HG03571 (cell line): ENCODE measurements around the gene ACOX1.

Experiments
- ATAC-seq: cut with Tn5 transposase; IDR thresholded peaks from one replicate; pipeline ENCODE4 v1.9.1; 2021; ENCODE audit not compliant: unreplicated experiment

The ACOX1 gene

GRCh38 chr17:75978938-75979704 is at the start of gene ACOX1, which contains the start of gene TEN1:
ACOX1 (minus strand) TSS chr17:75979166; CDS start chr17:75979073, 93 bp downstream.
TEN1 (plus strand) TSS chr17:75979240; CDS start chr17:75986193, 6,953 bp downstream.
- ATAC-seq = peak; percentile 83

DNA sequence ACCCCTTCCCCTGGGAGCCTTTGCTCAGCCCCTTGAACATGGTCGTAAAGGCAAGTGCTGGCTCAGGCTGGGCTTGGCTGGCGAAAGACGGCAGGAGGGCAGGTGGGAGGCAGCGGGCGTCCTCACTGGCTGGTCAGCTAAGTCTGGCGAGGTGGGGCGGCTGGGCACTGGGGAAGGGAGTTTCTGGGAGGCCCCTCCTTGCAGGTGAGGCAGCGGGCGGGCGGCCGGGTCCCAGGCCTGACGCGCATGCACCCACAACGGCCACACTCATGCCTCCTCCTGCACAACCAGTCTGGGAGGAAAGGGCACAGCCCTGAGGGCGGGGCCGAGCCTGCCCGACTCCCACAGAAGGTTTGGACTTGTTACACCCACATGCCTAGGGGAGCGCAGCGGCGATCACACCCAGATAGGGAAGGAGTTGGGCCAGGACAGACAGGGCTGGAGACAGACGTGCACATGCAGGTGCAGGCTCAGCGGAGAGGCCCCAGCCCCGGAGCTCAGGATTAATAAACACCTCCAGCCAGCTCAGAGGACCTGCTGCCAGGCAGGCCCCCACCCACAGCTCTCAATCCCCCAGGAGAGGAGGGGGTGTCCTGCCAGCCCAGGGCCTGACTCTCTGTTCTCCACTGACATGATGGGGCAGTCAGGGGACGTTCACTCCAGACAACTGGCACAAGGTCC is 48.3 kb upstream of the ACOX1 start, which contains the start of gene EVPL:
EVPL (minus strand) TSS at position 148 of the 681 bp plus-strand sequence; CDS start at position 40, 108 bp downstream.
- no peak for ATAC-seq

- ATAC-seq = no peak
Observed at GRCh38 chr17:76026714-76027158, 47.8 kb upstream of the ACOX1 start.

DNA sequence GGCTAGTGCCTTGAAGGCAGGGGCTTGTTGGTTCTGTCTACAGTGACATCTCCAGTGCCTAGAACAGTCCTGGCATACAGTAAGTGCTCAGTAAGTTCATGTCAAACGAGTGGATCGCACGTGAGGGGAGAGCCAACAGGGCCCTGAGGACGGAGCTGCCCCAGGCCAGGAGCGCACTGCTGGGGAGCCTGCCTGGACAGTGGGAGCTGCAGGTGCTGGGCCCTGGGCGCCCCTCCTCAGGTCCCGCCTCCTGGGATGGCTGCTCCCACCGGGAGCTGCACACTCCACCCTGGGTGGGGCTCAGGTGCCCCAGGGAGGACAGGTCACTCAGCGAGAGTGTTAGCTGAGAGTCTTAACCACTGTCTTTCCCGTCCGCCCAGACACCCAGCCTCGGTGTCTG is 46.3 kb upstream of the ACOX1 start:
- no peak for ATAC-seq

DNA sequence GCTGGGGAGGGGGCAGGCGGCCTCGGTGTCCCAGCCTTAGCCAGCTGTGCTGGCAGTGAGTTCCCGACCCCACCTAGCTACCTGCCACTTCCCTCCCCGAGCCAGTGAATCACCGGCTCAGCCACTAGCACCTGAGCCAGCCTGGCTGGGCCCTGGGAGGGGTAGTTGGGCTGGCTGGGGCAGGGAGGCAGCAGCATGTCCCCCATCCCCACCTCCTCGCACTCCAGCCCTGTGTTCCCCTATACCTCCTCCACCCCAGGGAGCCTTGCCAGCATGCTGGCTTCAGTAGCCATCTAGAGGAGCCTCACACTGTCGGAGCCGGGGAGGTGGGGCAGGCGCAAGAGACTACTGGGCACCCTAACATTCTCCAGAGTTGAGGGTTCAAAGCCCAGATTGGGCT is 45.4 kb upstream of the ACOX1 start:
- ATAC-seq = no peak

- no peak for ATAC-seq
Observed at GRCh38 chr17:76023900-76024237, 44.9 kb upstream of the ACOX1 start.

DNA sequence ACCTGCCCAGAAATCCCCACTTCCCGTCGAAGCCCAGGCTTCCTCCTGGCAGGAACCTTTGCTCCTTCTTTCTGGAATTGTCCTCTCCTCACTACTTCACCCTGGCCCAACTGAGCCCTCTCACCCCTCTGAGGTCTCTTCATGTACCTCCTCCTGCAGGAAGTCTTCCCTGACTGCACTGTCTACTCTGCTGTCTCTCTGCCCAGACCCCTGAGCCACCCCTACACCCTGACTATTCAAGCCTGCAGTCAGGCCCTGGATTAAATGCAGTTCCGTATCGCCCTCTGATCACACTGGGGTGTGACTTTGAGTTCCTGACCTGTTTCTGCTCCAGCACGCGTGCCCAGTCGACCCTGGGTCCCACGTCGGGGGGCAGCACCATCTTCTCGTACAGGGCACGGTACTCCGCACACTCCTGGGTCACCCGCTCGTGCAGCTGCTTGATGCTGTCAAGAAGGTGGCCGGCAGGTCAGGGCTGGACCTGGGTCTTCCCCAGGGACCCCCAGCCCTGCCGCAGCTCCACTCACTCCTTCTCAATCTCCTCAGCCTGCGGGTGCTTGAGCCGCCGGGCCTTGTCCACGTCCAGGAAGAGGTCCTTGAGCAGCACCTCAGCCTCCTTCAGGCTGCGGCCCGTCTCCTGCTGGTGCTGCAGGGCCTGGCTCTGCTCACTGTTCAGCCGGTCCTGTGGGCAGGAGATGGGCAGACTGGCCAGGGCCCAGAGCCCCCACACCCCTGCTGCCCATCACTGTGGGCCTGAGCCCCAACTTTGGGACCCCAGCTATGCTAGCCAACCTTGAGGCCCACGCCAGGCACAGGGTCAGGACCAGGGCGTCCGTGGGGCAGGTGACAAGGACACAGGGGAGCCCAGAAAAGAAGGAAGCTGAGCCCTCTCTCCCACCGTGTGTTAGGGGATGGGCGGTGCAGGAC is 44.3 kb upstream of the ACOX1 start:
- no peak for ATAC-seq

DNA sequence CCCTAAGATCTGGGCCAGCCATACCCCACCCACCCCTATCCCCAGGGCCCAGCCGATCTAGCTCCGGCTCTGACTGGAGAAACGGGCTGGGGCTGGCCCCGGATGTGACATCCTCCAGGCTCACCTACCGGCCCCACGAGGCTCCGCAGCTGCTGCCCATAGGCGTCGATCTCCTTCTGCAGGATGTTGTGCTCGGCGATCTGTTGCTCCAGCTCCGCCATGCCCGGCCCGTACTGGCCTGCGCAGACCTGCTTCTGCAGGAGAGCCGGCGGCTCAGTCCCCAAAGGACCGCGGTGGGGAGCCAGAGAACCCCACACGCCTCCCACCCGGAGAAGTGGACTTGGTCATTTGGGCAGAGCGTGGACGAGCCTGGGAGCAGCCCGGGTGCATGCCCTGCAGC is 43.3 kb upstream of the ACOX1 start:
- ATAC-seq = no peak

DNA sequence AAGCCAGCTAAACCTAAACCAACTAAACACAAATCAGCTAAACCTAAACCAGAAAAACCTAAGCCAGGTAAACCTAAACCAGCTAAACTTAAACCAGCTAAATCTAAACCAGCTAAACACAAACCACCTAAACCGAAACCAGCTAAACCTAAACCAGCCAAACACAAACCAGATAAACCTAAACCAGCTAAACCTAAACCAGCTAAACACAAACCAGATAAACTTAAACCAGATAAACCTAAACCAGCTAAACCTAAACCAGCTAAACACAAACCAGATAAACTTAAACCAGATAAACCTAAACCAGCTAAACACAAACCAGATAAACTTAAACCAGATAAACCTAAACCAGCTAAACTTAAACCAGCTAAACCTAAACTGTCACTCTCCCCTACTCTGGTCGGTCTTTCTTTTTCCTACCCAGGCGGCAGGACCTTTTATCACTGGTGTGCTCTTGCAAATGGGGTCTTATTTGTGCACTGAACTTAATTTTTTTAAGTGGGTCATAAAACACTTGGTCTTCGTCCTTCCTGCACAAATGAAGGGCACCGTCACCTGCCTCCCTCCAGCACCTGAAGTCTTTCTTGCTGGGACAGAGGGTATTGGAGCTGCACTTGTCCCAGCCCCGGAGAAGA is 41.0 kb upstream of the ACOX1 start:
- ATAC-seq = no peak

DNA sequence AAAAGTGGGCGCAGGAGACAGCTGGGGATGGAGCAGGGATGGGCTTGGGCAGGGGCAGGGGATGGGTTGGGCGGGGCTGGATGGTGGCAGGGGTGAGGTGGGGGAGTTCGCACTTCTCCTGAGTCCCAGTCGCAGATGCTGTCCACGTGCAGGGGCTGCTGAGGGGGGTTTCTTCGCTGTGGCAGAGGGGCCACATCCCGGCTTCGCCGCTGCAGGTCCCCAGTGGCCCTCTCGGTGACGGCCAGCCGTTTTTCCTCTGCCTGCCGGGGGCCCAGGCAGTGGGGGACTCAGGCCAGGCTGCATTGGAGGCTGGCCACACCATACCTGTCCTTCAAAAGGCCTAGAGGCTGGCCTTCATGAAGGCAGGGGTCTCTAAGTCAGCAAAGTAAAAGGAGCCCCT is 39.8 kb upstream of the ACOX1 start:
- no peak for ATAC-seq

- ATAC-seq = no peak
Observed at GRCh38 chr17:76018340-76018680, 39.3 kb upstream of the ACOX1 start.

- ATAC-seq = no peak
Observed at GRCh38 chr17:76017481-76018339, 38.7 kb upstream of the ACOX1 start.

DNA sequence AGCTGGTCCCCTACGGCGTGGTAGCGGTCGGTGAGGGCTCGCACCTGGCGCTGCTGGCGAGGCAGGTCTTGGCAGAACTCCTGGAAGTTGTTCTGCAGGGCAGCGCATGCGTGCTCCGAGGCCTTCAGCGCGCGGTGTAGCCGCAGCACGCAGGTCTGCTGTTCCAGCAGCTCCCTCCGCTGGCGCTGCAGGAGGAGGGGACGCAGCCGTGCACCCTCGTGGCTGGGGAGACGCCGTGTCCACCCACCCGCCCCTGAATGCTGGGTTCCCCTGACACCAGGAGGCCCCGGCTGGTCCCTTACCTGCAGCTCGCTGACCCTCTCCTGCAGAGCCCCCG is 35.9 kb upstream of the ACOX1 start:
- no peak for ATAC-seq

DNA sequence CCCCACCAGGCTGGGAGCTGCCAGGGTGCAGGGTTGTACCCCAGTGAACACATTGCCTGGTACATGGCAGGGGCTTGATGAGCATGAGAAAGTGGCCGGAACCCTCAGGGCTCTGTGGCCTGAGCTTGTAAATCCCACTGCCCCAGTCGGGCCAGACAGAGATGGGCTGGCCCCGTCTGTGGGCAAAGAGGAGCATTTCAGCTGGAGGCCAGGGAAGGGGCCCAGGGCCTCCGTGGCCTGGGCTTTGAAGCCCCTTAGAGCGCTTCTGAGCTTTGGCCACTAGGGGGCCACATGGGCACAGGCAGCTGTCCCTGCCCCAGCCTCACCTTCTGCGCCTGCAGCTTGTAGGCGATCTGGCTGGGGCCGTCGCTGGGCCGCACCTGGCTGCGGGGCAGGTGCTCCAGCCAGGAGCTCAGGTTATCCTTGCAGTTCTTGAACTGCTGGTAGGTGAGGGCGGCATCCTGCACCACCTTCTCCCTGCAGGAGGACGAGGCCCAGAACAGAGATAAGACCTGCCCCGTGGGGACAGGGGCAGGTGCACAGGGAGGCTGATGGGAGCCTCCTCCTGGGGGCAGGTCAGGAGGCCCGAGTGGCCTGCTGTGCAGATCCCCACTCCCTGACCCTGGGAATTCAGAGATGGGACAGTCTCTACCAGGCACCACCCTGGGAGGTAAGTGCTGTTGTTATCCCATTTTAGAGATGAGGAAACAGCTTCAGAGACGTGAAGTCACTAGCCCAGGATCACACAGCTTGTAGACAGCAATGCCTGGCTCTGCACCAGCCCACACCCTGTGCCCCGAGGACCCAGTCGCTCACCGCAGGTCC is 35.3 kb upstream of the ACOX1 start:
- no peak for ATAC-seq

DNA sequence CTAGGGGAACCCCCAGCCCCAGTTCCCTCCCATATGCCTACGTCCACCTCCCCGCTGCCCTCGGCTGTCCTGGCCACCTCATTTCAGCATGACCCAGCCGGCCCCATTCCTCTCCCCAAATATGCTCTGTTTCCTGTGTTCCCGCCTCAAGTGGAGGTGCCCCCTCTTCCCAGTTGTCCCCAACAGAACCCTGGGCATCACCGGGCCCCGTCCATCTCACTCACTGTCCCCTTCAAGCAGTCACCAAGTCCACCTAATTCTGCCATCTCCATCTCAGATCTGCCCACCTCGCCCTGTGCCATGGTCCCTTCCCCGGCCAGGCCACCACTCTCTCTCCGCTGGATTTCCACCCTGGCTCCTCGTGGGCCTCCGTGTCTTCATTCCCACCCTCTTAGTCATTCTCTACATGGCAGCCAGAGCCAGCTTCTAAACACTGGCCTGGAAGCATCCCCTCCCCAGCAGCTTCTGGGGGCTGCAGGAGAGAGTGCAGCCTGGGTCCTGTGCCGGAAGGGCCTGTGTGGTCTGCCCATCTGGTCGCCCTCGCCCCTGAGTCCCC is 34.5 kb upstream of the ACOX1 start:
- no peak for ATAC-seq

DNA sequence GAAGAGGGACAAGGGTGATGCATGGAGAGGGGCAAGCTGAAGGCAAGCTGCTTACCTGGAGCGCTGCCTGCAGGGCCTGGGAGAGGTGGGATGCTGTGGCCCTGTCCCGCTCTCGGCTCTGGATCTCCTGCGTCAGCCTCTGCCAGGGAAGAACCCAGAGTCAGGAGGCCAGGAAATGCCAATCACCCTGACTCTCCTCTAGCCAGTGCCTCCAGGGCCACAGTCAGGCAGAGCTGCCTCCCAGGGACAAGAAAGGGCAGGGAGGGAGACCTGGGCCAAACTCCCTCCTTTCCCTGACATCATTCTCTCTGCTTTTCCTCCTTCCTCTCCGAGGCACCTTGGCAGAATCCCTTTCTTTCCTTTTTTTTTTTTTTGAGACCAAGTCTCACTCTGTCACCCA is 33.0 kb upstream of the ACOX1 start:
- ATAC-seq = no peak

DNA sequence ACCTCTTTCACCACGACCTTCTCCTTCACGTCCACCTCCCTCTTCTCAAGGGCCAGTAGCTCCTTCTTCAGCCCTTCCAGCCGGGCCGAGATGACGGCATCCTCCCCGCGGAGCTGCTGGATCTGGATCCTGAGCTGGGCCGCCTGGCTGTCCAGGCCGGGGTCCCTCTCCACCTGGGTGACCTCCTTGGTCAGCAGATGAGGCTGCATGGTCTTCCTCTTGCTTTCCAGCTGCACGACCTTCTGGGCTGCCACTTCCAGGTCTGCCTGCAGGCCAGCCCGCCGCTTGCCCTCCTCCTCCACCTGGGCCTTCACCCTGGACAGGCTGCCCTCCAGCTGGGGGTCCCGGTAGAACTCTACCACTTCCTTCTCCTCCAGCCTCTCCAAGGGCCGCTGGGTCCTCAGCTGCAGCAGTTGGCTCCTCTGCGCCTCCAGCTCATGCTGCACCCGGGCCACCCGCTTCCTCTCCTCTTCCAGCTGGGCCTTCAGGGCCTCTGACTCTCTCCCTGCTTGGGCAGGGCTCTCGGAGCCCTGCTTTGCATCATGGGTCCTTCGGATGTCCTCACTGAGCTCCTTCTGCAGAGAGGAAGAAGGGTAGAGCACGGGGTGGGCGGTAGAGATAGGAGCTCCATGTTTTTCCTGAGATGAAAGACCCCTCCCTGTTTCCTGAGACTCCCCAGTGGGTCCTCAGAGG is 31.1 kb upstream of the ACOX1 start:
- ATAC-seq = no peak

DNA sequence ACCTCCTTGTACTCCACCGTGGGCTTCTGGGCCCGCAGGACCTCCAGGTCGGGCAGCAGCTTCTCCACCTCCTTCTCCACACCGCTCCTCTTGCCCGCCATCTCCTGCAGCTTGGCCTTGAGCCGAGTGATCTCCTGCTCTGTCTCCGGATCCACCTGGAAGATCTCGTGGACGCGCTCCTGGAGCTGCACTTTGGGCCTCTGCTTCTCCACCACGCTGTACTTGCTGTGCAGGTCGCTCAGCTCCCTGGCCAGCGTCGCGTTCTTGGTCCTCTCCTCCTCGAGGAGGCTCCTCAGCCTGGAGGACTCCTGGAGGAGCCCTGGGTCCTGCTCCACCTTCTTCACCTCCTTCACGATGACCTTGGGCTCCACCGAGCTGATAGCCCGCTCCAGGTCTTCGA is 30.5 kb upstream of the ACOX1 start:
- ATAC-seq = no peak
